Smooth muscle cell (in vitro differentiated cells): ENCODE data around the gene EPB41L4A. TPM values are rescaled to one million over a fixed set of nuclear protein-coding genes. Genes with fewer than 3 reads are reported as not detected.

Source experiments
- DNase-seq: peaks from one replicate; lab custom pipeline; 2025; ENCODE audit not compliant: unreplicated experiment; lab: John Stamatoyannopoulos, UW
- H2AFZ ChIP-seq: fragments of 200-600 bp; sonication (generic); 2 replicates; pipeline ENCODE4 v1.6.0; 2016; ENCODE audit warnings: antibody characterized with exemption, low read depth, mild to moderate bottlenecking
- H3F3A ChIP-seq: fragments of 200-600 bp; sonication (generic); 2 replicates; pipeline ENCODE4 v1.6.0; 2017; ENCODE audit warnings: antibody characterized with exemption, low read depth
- H3K27ac ChIP-seq: fragments of 200-600 bp; sonication (generic); 2 replicates; pipeline ENCODE4 v1.5.1; 2016; ENCODE audit warnings: low read depth, mild to moderate bottlenecking
- H3K27me3 ChIP-seq: fragments of 200-600 bp; sonication (generic); 2 replicates; pipeline ENCODE4 v1.6.1; 2016; ENCODE audit warnings: low read depth, mild to moderate bottlenecking
- H3K36me3 ChIP-seq: fragments of 200-600 bp; sonication (generic); 2 replicates; pipeline ENCODE4 v1.5.1; 2016; ENCODE audit warnings: low read depth
- H3K4me1 ChIP-seq: fragments of 200-600 bp; sonication (generic); 2 replicates; pipeline ENCODE4 v1.5.1; 2016; ENCODE audit warnings: low read depth
- H3K4me2 ChIP-seq: fragments of 200-600 bp; sonication (generic); 2 replicates; pipeline ENCODE4 v1.6.0; 2016; ENCODE audit warnings: mild to moderate bottlenecking
- H3K4me3 ChIP-seq: fragments of 200-600 bp; sonication (generic); 2 replicates; pipeline ENCODE4 v1.5.1; 2016; ENCODE audit warnings: mild to moderate bottlenecking
- H3K79me2 ChIP-seq: fragments of 200-600 bp; sonication (generic); 2 replicates; pipeline ENCODE4 v1.6.0; 2016; ENCODE audit warnings: low read depth, mild to moderate bottlenecking
- H3K9ac ChIP-seq: fragments of 200-600 bp; sonication (generic); 2 replicates; pipeline ENCODE4 v1.6.0; 2016; ENCODE audit warnings: low read depth
- H3K9me3 ChIP-seq: fragments of 200-600 bp; sonication (generic); replicated peaks from 2 replicates; pipeline ENCODE4 v1.5.1; 2016; ENCODE audit warnings: low read depth
- H4K20me1 ChIP-seq: fragments of 200-600 bp; sonication (generic); 2 replicates; pipeline ENCODE4 v1.6.0; 2016; ENCODE audit warnings: low read depth
- whole genome bisulfite sequencing: methylation state at CpG from one replicate; pipeline ENCODE4 v1.1.7; 2016; ENCODE audit warnings: low lambda C conversion rate; 5-methylcytosine and 5-hydroxymethylcytosine counted together
- polyA plus RNA-seq: library from polyadenylated mRNA; unstranded; fragments of >200 nt; fragmentation: Nextera tagmentation; extraction: Ambion mirVana; gene quantifications from 2 replicates; pipeline ENCODE4 v1.2.1, GENCODE V29; 2016
- total RNA-seq: library from RNA; depleted of rRNA; stranded (reverse); fragments of >200 nt; gene quantifications from 2 replicates; pipeline ENCODE4 v1.2.3, GENCODE V29; 2014
- TF ChIP-seq, protein P1 (sequence below): fragments of 200-600 bp; sonication (generic); IDR thresholded peaks from 2 replicates; pipeline ENCODE4 v1.5.1; 2017; ENCODE audit warnings: borderline replicate concordance, mild to moderate bottlenecking, antibody characterized with exemption; ENCODE audit not compliant: insufficient read depth, poor library complexity, severe bottlenecking

Gene EPB41L4A
- total and polyA plus RNA-seq, 2 experiments from 2014 or later = 2.9 to 8.9 TPM

DNA sequence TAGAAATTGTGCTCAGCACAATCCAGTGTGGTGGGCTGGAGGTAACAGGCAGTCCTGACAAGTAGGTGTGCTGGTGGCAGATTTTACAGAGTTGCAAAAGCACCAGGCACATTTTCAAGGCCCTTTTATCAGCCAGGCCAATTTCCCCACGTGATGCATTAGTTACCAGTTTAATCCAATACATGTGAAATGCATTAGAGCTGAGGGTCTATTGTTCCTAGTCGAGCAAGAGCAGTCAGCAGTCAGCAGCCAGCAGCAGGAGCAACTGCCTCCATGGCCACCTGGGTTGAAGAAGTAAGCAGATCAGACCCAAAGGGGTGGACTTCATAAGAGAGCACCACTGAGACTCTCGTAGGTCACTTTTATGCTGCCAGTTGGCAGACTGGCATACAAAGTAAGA lies 76.7 kb downstream of the EPB41L4A start:
- no peak overlapping the region for H3K4me2 ChIP-seq
- H3K36me3 ChIP-seq = no peaks in the 10 kb centered on the region
- peaks cover 5% of the 10 kb centered on the region for H4K20me1 ChIP-seq
- H3K9ac ChIP-seq = no peak overlapping the region
- no peak overlapping the region for H3K27ac ChIP-seq
- no peak overlapping the region for H2AFZ ChIP-seq
- no peaks in the 10 kb centered on the region for H3F3A ChIP-seq
- H3K9me3 ChIP-seq = no peaks in the 10 kb centered on the region
- TF ChIP-seq, protein P1, sequence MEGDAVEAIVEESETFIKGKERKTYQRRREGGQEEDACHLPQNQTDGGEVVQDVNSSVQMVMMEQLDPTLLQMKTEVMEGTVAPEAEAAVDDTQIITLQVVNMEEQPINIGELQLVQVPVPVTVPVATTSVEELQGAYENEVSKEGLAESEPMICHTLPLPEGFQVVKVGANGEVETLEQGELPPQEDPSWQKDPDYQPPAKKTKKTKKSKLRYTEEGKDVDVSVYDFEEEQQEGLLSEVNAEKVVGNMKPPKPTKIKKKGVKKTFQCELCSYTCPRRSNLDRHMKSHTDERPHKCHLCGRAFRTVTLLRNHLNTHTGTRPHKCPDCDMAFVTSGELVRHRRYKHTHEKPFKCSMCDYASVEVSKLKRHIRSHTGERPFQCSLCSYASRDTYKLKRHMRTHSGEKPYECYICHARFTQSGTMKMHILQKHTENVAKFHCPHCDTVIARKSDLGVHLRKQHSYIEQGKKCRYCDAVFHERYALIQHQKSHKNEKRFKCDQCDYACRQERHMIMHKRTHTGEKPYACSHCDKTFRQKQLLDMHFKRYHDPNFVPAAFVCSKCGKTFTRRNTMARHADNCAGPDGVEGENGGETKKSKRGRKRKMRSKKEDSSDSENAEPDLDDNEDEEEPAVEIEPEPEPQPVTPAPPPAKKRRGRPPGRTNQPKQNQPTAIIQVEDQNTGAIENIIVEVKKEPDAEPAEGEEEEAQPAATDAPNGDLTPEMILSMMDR = no peak
- H3K4me3 ChIP-seq = no peak overlapping the region
- H3K79me2 ChIP-seq = no peaks in the 10 kb centered on the region
- no peak for DNase-seq
- no peaks in the 10 kb centered on the region for H3K4me1 ChIP-seq
- no peaks in the 10 kb centered on the region for H3K27me3 ChIP-seq
- WGBS = 60% methylated on average over 3 of the region's 3 CpGs

DNA sequence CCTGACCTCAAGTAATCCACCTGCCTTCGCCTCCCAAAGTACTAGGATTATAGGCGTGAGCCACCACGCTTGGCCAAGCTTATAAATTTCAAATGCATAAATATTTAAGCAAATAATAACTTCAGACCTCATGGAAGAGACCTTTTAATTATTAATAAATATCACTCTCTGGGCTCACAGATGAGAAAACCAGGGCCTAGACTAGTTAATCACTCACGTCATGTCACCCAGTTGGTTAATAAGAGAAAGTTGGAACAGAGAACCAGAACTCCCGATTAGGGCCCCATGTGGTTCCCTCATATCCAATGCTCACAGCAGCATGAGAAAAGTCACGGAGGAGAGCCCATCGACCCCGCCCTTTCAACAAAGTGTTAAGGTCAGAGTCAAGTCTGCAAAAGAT lies 79.3 kb downstream of the EPB41L4A start:
- H3F3A ChIP-seq = no peaks in the 10 kb centered on the region
- no peaks in the 10 kb centered on the region for H3K4me1 ChIP-seq
- no peaks in the 10 kb centered on the region for H4K20me1 ChIP-seq
- no peak overlapping the region for H2AFZ ChIP-seq
- H3K4me2 ChIP-seq = no peak overlapping the region
- WGBS = 95% methylated on average over 8 of the region's 8 CpGs
- TF ChIP-seq, protein P1 = no peak
- H3K27ac ChIP-seq = no peak overlapping the region
- no peaks in the 10 kb centered on the region for H3K79me2 ChIP-seq
- H3K9ac ChIP-seq = no peak overlapping the region
- H3K27me3 ChIP-seq = no peaks in the 10 kb centered on the region
- no peak overlapping the region for H3K4me3 ChIP-seq
- H3K36me3 ChIP-seq = no peaks in the 10 kb centered on the region
- no peak for DNase-seq
- H3K9me3 ChIP-seq = no peaks in the 10 kb centered on the region

DNA sequence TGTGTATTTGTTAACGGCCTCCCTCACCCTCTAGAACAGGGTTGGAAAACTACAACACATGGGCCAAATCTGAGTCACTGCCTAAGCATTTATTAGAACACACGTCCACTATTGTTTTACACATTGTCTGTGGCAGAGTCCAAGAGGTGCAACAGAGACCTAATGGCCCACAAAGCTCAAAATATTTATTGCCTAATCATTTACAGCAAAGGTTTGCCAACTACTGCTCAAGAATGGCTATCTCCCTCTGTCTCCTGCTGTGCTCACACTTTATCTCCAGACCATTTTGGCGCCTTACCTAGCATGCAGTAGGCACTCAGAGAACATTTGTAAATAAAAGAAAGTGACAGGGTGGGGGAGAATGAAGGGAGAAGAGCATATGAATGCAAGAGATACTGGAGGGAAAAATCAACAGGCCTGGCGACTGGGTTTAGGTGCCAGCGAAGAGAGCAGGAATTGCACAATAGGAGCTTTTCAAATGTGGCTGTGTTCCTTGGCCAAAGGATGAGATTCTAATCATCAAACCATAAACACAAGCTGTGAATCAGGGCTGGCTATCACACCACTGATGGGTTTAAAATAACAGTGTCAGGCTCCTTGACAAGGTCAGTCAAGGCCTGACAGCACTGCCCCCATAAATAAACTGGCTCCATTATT lies 80.3 kb downstream of the EPB41L4A start:
- TF ChIP-seq, protein P1 = no peak
- 54% methylated on average over 5 of the region's 5 CpGs for WGBS
- H3K9me3 ChIP-seq = no peaks in the 10 kb centered on the region
- H3K4me1 ChIP-seq = no peaks in the 10 kb centered on the region
- no peaks in the 10 kb centered on the region for H4K20me1 ChIP-seq
- no peak overlapping the region for H3K4me3 ChIP-seq
- DNase-seq = no peak
- H3K27ac ChIP-seq = no peak overlapping the region
- H3K4me2 ChIP-seq = no peak overlapping the region
- H3F3A ChIP-seq = no peaks in the 10 kb centered on the region
- H3K36me3 ChIP-seq = no peaks in the 10 kb centered on the region
- H3K9ac ChIP-seq = no peak overlapping the region
- H2AFZ ChIP-seq = no peak overlapping the region
- no peaks in the 10 kb centered on the region for H3K79me2 ChIP-seq
- H3K27me3 ChIP-seq = no peaks in the 10 kb centered on the region

DNA sequence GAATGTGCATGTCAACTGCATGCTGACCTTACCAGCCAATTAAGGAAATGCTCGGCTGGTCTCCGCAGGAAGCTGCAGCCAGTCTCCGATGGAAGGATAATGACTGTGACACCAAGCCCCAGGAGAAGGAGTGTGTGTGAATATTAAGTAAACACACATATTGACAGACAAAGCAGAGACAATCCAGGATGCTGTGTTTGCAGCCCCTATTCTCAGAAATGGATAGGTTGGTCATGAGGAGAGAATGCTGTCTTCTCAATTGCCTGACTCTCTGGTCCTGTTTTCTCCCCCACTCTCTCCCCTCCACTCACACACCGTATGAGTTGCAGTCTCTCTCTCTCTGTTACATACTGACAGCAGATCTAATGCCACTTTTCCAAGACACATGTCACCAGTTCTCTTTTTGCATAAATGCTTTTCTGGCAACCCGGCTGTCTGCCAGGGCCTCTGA lies 85.7 kb downstream of the EPB41L4A start:
- no peaks in the 10 kb centered on the region for H4K20me1 ChIP-seq
- H2AFZ ChIP-seq = no peak overlapping the region
- TF ChIP-seq, protein P1 = no peak
- H3K4me3 ChIP-seq = no peak overlapping the region
- no peak for DNase-seq
- H3F3A ChIP-seq = no peaks in the 10 kb centered on the region
- H3K36me3 ChIP-seq = no peaks in the 10 kb centered on the region
- no peaks in the 10 kb centered on the region for H3K27me3 ChIP-seq
- H3K27ac ChIP-seq = no peak overlapping the region
- 27% methylated on average over 5 of the region's 5 CpGs for WGBS
- H3K9ac ChIP-seq = no peak overlapping the region
- H3K79me2 ChIP-seq = no peaks in the 10 kb centered on the region
- H3K9me3 ChIP-seq = no peaks in the 10 kb centered on the region
- H3K4me2 ChIP-seq = no peak overlapping the region
- no peaks in the 10 kb centered on the region for H3K4me1 ChIP-seq
